HG02943 (cell line): ENCODE measurements around the gene KRT4.

ENCODE experiments used
- ATAC-seq: cut with Tn5 transposase; IDR thresholded peaks from one replicate; pipeline ENCODE4 v1.9.1; 2021; ENCODE audit warnings: mild to moderate bottlenecking, low read depth, moderate library complexity; ENCODE audit not compliant: unreplicated experiment

The KRT4 gene

DNA sequence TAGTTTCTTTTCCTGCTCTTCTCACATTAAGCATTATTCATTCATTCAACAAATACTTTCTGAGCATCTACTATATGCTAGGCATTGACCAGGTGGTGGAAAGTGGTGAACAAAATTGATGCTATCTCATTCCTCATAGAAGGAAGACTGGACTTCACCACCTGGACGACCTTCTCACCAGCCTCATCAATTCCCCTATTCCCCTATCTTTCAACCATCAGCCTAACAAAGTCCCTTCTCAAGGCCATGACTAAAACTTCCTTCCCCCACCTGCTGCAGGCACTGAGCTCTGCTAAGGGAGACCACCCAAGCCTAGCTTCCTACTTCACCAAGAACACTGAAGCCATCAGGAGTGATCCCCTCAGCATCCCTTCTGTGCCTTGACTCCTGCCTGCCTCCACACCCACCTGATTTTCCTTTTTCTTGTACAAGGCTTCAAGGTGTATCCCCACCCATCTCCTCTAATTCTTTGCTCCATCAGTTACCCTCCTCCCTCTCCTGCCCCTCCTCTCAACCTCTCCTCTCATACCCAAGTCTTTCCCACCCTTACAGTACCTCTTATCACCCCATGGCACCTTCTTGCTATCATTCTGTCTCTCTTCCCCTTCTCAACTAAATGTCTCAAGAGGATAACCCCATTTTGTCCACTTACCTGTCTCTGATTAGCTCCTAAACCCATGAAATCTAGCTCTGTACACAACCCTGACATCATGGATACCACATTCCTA lies 56.3 kb downstream of the KRT4 start:
- no peak for ATAC-seq
